Activated CD8-positive, alpha-beta T cell treated with anti-CD3 and anti-CD28 coated beads, Interleukin-2, amount 10 ng/mL, durations not matched to agents 7 days and 5 days (primary cell): ENCODE data around the gene ELAC1. TPM values are rescaled to one million over a fixed set of nuclear protein-coding genes. Genes with fewer than 3 reads are reported as not detected.
"Not testable (repeated sequence)": the region's sequence is repeated elsewhere in the genome, so short reads cannot be mapped to it uniquely, and the experiment has no call there.

ENCODE experiments used
- ATAC-seq: fragments of 150-1000 bp; cut with Tn5 transposase; one replicate; pipeline ENCODE4 v1.10.0; 2021; ENCODE audit warnings: moderate library complexity
- CTCF ChIA-PET: fragments of 350-600 bp; sonication (Branson Sonifier 250); formaldehyde crosslinking; loops from one replicate; lab custom pipeline; 2021; ENCODE audit warnings: antibody characterized with exemption; lab: Charles Lee
- POLR2A ChIA-PET: fragments of 350-600 bp; sonication (Branson Sonifier 250); formaldehyde crosslinking; loops from one replicate; lab custom pipeline; 2021; ENCODE audit warnings: antibody characterized with exemption; lab: Charles Lee
- DNase-seq: peaks from one replicate; pipeline ENCODE4 v3.0.0-alpha.2; 2020
- H3K27ac Mint-ChIP-seq: one replicate; pipeline ENCODE4 v1.8.0; 2021; ENCODE audit warnings: mild to moderate bottlenecking, mixed read lengths
- H3K27me3 Mint-ChIP-seq: one replicate; pipeline ENCODE4 v1.8.0; 2021; ENCODE audit warnings: low read depth, mixed read lengths
- H3K36me3 Mint-ChIP-seq: one replicate; pipeline ENCODE4 v1.8.0; 2021; ENCODE audit warnings: low read depth, mixed read lengths
- H3K4me1 Mint-ChIP-seq: one replicate; pipeline ENCODE4 v1.8.0; 2021; ENCODE audit warnings: low read depth, mixed read lengths
- H3K4me3 Mint-ChIP-seq: one replicate; pipeline ENCODE4 v1.8.0; 2021; ENCODE audit warnings: mild to moderate bottlenecking, mixed read lengths
- H3K9me3 Mint-ChIP-seq: one replicate; pipeline ENCODE4 v1.8.0; 2022; ENCODE audit warnings: mixed read lengths; ENCODE audit not compliant: insufficient read depth
- total RNA-seq, 2 experiments: library from RNA; stranded (reverse); gene quantifications; one replicate each; pipeline ENCODE4 v1.2.3, GENCODE V29; 2021

ELAC1 gene
- total RNA-seq, 2 experiments from 2014 or later, result 8.7 to 9.4 TPM

DNA sequence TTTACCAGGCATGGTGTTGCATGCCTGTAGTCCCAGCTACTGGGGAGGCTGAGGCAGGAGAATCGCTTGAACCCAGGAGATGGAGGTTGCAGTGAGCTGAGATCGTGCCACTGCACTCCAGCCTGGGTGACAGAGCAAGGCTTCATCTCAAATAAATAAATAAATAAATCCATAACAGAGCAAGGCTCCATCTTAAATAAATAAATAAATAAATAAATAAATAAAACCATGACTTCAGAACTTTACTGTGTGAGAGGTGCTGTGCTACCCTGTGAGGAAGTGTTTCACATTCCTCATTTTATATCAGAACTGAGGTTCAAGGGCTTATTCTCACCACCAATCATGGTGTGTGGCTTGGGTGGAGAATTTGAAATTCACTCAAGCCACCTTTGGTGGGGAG is 21.9 kb upstream of the ELAC1 start:
- POLR2A ChIA-PET, ATAC-seq, CTCF ChIA-PET, H3K9me3 Mint-ChIP-seq, H3K27me3 Mint-ChIP-seq, H3K4me1 Mint-ChIP-seq, H3K27ac Mint-ChIP-seq, DNase-seq, H3K4me3 Mint-ChIP-seq: not testable (repeated sequence)
- peaks cover 40% of the 10 kb centered on the region for H3K36me3 Mint-ChIP-seq

DNA sequence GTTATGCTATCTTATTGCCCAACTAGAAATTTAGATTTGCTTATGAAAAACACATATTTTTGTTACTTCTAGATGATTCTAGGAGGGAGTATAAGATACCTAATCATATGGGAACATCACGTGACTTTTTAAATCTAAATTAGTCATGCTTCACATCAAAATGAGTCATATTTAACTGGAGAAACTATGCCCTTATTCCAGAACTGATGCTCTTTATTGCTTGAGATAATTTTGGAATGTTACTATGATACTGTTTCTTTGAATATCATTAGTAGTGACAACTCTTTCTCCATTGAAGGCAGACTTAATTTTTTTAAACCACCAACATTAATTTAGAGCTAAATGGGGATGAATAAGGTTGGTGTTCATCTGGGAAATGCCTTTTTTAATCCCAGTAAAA is 19.9 kb upstream of the ELAC1 start:
- Mint-ChIP-seq H3K4me1 (peaks cover 4% of the 10 kb centered on the region), H3K9me3 (no peaks in the 10 kb centered on the region), H3K36me3 (peaks cover 37% of the 10 kb centered on the region), H3K4me3 (no peak overlapping the region), H3K27me3 (no peaks in the 10 kb centered on the region), H3K27ac (no peak overlapping the region)
- ATAC-seq (no peak), DNase-seq (no peak)
- ChIA-PET CTCF (no interaction called here), POLR2A (no interaction called here)

DNA sequence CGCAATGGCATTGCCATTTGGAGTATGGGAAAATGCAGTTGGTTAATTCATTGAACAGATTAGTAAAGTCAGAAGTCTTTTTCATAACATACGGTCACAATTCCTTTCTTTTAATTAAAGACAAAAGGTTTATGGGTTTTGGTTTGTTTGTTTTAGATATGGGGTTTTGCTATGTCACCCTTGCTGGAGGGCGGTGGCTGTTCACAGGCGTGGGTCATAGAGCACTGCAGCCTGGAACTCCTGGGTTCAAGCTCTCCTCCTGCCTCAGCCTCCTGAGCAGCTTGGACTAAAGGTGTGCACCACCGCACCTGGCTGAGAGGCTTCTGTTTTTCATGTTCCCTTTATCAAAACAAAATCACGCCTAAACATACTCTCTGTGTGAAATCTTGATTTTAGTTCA is 18.7 kb upstream of the ELAC1 start:
- peaks cover 30% of the 10 kb centered on the region for H3K36me3 Mint-ChIP-seq
- H3K9me3 Mint-ChIP-seq, result no peaks in the 10 kb centered on the region
- DNase-seq, result no peak
- peaks cover under 1% of the 10 kb centered on the region for H3K4me1 Mint-ChIP-seq
- no peak overlapping the region for H3K4me3 Mint-ChIP-seq
- H3K27ac Mint-ChIP-seq, result no peak overlapping the region
- H3K27me3 Mint-ChIP-seq, result no peaks in the 10 kb centered on the region
- POLR2A ChIA-PET, result no interaction called here
- ATAC-seq, result no peak
- CTCF ChIA-PET, result no interaction called here

DNA sequence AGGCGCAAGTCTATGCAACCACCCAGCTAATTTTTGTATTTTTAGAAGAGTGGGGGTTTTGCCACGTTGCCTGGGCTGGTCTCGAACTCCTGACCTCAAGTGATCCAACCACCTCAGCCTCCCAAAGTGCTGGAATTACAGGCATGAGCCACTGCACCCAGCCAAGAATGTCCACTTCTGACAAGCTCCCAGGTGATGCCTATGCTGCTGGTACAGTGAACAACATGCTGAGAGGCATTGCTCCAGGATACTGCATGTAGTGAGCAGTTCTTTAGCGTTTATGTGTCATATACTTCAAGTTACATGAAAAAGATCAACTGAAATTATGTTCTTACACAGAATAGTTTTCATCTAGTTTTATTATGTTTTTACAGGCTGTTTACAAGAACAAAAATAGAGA is 17.2 kb upstream of the ELAC1 start:
- no peaks in the 10 kb centered on the region for H3K9me3 Mint-ChIP-seq
- ChIA-PET CTCF (no interaction called here), POLR2A (no interaction called here)
- no peak overlapping the region for H3K4me3 Mint-ChIP-seq
- H3K27me3 Mint-ChIP-seq, result no peaks in the 10 kb centered on the region
- DNase-seq (no peak), ATAC-seq (no peak)
- no peaks in the 10 kb centered on the region for H3K4me1 Mint-ChIP-seq
- peaks cover 19% of the 10 kb centered on the region for H3K36me3 Mint-ChIP-seq
- H3K27ac Mint-ChIP-seq, result no peak overlapping the region

DNA sequence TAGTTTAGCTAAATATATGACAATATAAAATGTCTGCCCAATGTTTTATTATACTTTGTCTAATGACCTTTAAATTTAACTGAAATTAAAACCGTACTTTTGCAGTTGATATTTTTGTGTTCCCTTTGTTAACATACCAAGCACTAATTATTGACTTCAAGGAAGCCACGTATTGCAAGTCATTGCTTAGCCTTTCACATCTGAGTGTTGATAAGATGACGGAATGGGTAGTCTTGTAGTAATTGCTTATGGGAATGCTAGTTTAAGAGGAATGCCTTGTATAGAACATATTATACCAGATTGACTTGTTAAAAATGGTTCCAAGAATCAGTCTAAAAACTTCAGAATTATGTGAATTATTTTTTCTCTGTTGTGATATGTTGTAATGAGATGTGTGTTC is 14.0 kb upstream of the ELAC1 start:
- Mint-ChIP-seq H3K27ac (no peak overlapping the region), H3K4me1 (no peaks in the 10 kb centered on the region), H3K36me3 (peaks cover 3% of the 10 kb centered on the region), H3K9me3 (no peaks in the 10 kb centered on the region), H3K4me3 (no peak overlapping the region), H3K27me3 (peaks cover 4% of the 10 kb centered on the region)
- DNase-seq, result no peak
- POLR2A ChIA-PET, result no interaction called here
- no peak for ATAC-seq
- CTCF ChIA-PET, result no interaction called here

DNA sequence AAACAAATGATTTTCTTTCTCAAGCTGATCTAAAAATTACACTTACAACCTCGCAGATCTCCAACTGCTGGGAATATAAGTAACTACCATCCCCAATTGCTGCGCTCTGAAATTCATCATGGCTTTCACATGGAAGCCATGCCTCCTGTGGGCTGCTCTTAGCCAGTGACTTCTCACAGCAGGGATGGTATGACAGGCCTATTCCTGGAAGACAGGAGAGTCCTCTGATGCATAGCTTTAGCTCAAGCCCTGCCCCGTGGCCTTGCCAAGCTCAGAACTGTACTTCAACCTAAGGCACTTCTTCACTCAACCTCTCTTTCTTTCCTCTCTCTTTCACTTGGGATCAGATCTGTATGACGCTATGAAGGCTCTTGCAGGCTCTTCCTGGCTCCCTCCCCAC is 12.6 kb upstream of the ELAC1 start:
- Mint-ChIP-seq H3K4me3 (no peak overlapping the region), H3K36me3 (peaks cover 3% of the 10 kb centered on the region), H3K9me3 (no peaks in the 10 kb centered on the region), H3K4me1 (no peaks in the 10 kb centered on the region), H3K27ac (no peak overlapping the region), H3K27me3 (peaks cover 4% of the 10 kb centered on the region)
- CTCF ChIA-PET, result no interaction called here
- DNase-seq, result no peak
- POLR2A ChIA-PET, result interaction anchor here (1.0 kb wide), 2 partner anchors 13 to 76 kb away, joined by 4 read pairs; partner anchors contain the start of gene ME2
- ATAC-seq, result no peak

DNA sequence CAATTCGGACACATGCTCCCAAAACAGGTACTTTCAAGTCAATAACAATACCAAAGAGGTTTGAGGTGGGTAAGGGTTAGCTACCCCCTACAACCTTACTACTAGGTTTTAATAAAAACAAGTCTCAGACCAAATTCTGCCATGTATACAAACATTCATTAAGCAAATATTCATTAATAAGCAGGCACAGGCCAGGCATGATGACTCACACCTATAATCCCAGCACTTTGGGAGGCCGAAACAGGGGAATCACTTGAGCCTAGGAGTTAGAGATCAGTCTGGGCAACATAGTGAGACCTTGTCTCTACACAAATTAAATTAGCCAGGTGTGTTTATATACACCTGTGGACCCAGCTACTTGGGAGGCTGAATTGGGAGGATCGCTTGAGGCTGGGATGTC is 11.7 kb upstream of the ELAC1 start:
- Mint-ChIP-seq H3K36me3 (peaks cover 6% of the 10 kb centered on the region), H3K4me1 (no peaks in the 10 kb centered on the region), H3K9me3 (peaks cover 6% of the 10 kb centered on the region), H3K27me3 (peaks cover 6% of the 10 kb centered on the region), H3K27ac (no peak overlapping the region), H3K4me3 (no peak overlapping the region)
- ATAC-seq (no peak), DNase-seq (no peak)
- POLR2A ChIA-PET, result interaction anchor here (1.0 to 1.1 kb wide), 2 partner anchors 45 to 77 kb away, joined by 3 to 4 read pairs; partner anchors contain the start of gene ME2
- CTCF ChIA-PET, result no interaction called here

DNA sequence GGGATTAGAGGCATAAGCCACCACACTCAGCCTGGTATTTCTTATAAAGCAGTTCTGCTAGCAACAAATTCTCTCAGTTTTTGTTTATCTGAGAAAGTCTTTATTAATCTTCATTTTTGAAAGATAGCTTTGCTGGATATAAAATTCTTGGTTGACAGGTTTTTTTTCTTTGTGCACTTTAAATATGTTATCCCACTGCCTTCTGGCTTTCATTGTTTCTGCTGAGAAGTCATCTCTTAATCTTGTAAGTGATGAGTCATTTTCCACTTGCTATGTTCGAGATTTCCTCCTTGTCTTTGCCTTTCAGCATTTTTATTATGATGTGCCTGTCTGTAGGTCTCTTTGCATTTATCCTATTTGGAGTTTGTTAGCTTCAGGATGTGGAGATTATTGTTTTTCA is 5.9 kb upstream of the ELAC1 start:
- Mint-ChIP-seq H3K4me3 (no peak overlapping the region), H3K27me3 (peaks cover 6% of the 10 kb centered on the region), H3K36me3 (peaks cover 13% of the 10 kb centered on the region), H3K27ac (no peak overlapping the region), H3K9me3 (peaks cover 29% of the 10 kb centered on the region), H3K4me1 (no peaks in the 10 kb centered on the region)
- ChIA-PET CTCF (interaction anchor here (1.2 kb wide), 1 partner anchor 24 kb away, joined by 3 read pairs; no protein-coding TSS in a partner anchor), POLR2A (no interaction called here)
- ATAC-seq (no peak), DNase-seq (no peak)

DNA sequence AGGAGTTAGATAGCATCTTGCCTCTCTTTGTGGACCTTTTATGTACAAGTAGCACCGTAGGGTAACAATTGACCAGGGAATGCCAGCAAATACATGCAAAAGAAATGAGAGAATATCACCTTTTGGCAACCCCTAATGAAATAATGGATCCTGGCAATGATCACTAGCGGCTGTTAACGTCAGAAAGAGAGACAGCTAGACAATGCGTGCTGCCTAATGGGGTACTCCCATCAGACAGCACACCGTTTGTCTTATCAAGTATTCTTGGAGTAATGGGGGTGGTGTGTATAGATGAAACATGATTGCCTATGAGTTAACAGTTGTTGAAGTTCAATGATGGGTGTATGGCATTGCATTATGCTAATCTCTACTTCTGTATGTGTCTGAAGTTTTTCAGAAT is 1.6 kb downstream of the ELAC1 start:
- ATAC-seq, result no peak
- peaks cover 10% of the 10 kb centered on the region for H3K36me3 Mint-ChIP-seq
- CTCF ChIA-PET, result no interaction called here
- no peaks in the 10 kb centered on the region for H3K9me3 Mint-ChIP-seq
- peaks cover 20% of the 10 kb centered on the region for H3K4me1 Mint-ChIP-seq
- H3K27ac Mint-ChIP-seq, result no peak overlapping the region
- DNase-seq, result no peak
- H3K4me3 Mint-ChIP-seq, result peak overlapping the region; percentile 94
- no peaks in the 10 kb centered on the region for H3K27me3 Mint-ChIP-seq
- POLR2A ChIA-PET, result no interaction called here

DNA sequence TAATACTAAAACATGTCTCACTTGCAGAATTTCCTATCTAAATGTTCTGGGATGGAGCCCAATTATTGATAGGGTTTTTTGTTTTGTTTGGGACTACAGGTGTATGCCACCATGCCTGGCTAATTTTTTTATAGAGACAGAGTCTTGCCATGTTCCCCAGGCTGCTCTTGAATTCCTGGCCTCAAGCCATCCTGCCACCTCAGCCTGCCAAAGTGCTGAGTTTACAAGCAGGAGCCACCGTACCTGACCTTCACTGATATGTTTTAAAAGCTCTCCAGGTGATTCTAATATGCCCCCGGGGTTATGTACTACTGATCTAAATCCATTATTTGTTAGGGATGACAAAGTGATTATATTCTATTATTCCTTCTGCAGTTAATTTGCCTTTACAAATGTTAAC is 2.2 kb downstream of the ELAC1 start:
- Mint-ChIP-seq H3K4me3 (no peak overlapping the region), H3K36me3 (peaks cover 15% of the 10 kb centered on the region), H3K27ac (no peak overlapping the region), H3K4me1 (peaks cover 20% of the 10 kb centered on the region), H3K27me3 (no peaks in the 10 kb centered on the region), H3K9me3 (no peaks in the 10 kb centered on the region)
- POLR2A ChIA-PET, result no interaction called here
- CTCF ChIA-PET, result interaction anchor here (1.2 kb wide), 1 partner anchor 151 kb away, joined by 3 read pairs; no protein-coding TSS in a partner anchor
- no peak for ATAC-seq
- no peak for DNase-seq

DNA sequence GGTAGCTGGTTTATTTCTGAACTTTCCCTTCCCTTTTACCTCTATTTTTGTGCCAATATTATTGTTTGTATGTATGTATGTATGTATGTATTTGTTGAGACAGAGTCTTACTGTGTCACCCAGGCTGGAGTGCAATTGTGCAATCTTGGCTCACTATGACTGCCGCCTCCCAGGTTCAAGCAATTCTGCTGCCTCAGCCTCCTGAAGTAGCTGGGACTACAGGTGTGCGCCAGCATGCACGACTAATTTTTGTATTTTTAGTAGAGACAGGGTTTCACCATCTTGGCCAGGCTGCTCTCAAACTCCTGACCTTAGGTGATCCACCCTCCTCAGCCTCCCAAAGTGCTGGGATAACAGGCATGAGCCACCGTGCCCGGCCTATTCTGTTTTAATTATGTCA is 4.6 kb downstream of the ELAC1 start:
- POLR2A ChIA-PET, H3K9me3 Mint-ChIP-seq, CTCF ChIA-PET, H3K27ac Mint-ChIP-seq, ATAC-seq, DNase-seq, H3K4me3 Mint-ChIP-seq, H3K27me3 Mint-ChIP-seq: not testable (repeated sequence)
- H3K4me1 Mint-ChIP-seq, result peaks cover 19% of the 10 kb centered on the region
- peaks cover 38% of the 10 kb centered on the region for H3K36me3 Mint-ChIP-seq

DNA sequence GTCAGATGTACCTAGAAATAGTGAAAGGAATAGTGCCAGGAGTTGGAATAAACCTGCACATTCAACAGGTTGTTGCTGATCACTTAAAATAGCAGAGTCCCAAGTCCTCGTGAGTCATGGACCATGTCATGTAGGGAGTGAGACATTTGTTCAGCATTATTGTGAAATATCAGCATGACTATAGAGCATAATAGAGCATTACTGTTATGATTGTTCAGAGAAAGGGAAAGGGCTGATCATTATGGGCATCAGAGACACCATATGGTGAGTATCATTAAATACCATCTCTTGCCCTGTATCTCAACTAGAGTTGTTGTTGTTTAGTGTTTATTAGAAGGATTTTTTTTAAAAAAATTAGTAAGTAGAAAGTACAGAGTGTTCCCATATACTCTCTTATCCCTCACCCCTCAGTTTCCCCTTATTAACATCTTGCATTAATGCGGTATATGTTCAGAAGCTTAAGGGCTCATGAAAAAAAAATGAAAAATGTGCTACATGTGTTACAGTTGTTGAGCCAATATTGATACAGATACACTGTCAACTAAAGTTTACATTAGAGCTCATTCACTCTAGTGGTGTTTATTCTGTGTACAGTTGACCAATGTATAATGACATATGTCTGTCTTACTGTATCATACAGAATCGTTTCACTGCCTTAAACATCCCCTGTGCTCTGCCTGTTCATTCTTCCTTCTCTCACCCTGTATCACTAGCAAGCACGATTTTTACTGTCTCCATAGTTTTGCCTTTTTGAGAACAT is 5.7 kb downstream of the ELAC1 start:
- ATAC-seq (no peak), DNase-seq (no peak)
- POLR2A ChIA-PET, result interaction anchor here (2.0 kb wide), 1 partner anchor 56 kb away, joined by 8 read pairs; the partner anchor contains the start of gene SMAD4
- CTCF ChIA-PET, result no interaction called here
- Mint-ChIP-seq H3K4me3 (no peak overlapping the region), H3K27ac (no peak overlapping the region), H3K4me1 (peaks cover 16% of the 10 kb centered on the region), H3K36me3 (peaks cover 50% of the 10 kb centered on the region), H3K27me3 (no peaks in the 10 kb centered on the region), H3K9me3 (peaks cover 5% of the 10 kb centered on the region)
